Heart right ventricle (tissue), 16 donors: ENCODE measurements around the gene ST3GAL4. TPM values are rescaled to one million over a fixed set of nuclear protein-coding genes. Genes with fewer than 3 reads are reported as not detected.
A peak's percentile ranks its signal among the peaks of the same experiment; 100 is the strongest.

Experiments
- ATAC-seq, 8 donors: fragments of 200-7000 bp; cut with Tn5 transposase; one replicate each; pipeline ENCODE4 v1.9.1; 2020; ENCODE audit warnings: mild to moderate bottlenecking in 8 of 8, moderate library complexity in 8 of 8, moderate number of reproducible peaks in 1 of 8
- DNase-seq, 2 donors: peaks; one replicate each; pipeline ENCODE4 v3.0.0-alpha.2; 2020
- H3K27ac ChIP-seq, 10 donors: fragments of 200-600 bp; sonication (generic) in 2 of 10; one replicate each; pipeline versions ENCODE4 v1.5.0 to v1.8.0; 2020 to 2022; ENCODE audit warnings: mild to moderate bottlenecking in 3 of 10
- H3K27me3 ChIP-seq, 7 donors: fragments of 200-600 bp; one replicate each; pipeline ENCODE4 v1.8.0; 2021 to 2022; ENCODE audit warnings: mild to moderate bottlenecking in 2 of 7
- H3K36me3 ChIP-seq, 9 donors: fragments of 200-600 bp; sonication (generic) in 1 of 9; one replicate each; pipeline versions ENCODE4 v1.5.0 to v1.8.0; 2020 to 2022; ENCODE audit warnings: mild to moderate bottlenecking in 2 of 9
- H3K4me1 ChIP-seq, 9 donors: fragments of 200-600 bp; sonication (generic) in 1 of 9; one replicate each; pipeline versions ENCODE4 v1.5.0 to v1.8.0; 2020 to 2022; ENCODE audit warnings: mild to moderate bottlenecking in 4 of 9
- H3K4me3 ChIP-seq, 10 donors: fragments of 200-600 bp; sonication (generic) in 2 of 10; one replicate each; pipeline versions ENCODE4 v1.5.0 to v1.8.0; 2020 to 2022; ENCODE audit warnings: mild to moderate bottlenecking in 7 of 10, moderate library complexity in 2 of 10
- H3K9me3 ChIP-seq, 11 donors: fragments of 200-600 bp in 10 of 11; sonication (generic) in 2 of 11; one replicate each; pipeline versions ENCODE4 v1.5.0 to v1.8.0; 2013 to 2022; ENCODE audit warnings: mild to moderate bottlenecking in 2 of 11, control low read depth in 1 of 11, moderate library complexity in 1 of 11
- WGBS, 2 donors: extraction: QIAGEN DNeasy Blood & Tissue Kit; methylation state at CpG; one replicate each; pipeline ENCODE4 v1.1.7; 2013; ENCODE audit warnings: inconsistent platforms in 1 of 2; 5-methylcytosine and 5-hydroxymethylcytosine counted together
- intact Hi-C, 10 donors: fragments of 100-400 bp; cut with DNase I; formaldehyde crosslinking; loops; one replicate each; pipeline versions ENCODE4 v1.11.1 to v1.14.2; 2022
- polyA plus RNA-seq, 2 donors: library from polyadenylated mRNA; stranded (reverse); fragments of 200-250 nt; gene quantifications; one replicate each; pipeline ENCODE4 v1.2.3, GENCODE V29; 2013
- total RNA-seq, 10 donors: library from RNA; stranded (reverse); fragmentation: NEBNext Ultra II Directional in 3 of 10; extraction: Animal tissue kit (Norgen Biotek cat#: 25700) in 3 of 10; gene quantifications; one replicate each; pipeline versions ENCODE4 v1.2.1 to v1.2.4, GENCODE V29; 2021 to 2023
- TF ChIP-seq, protein P1 (sequence below), 9 donors: fragments of 200-600 bp; sonication (generic) in 2 of 9; IDR thresholded peaks; one replicate each; pipeline versions ENCODE4 v1.5.0 to v1.8.0; 2021 to 2022; ENCODE audit warnings: antibody characterized with exemption in 9 of 9, mild to moderate bottlenecking in 5 of 9, moderate library complexity in 1 of 9
- donor health status: Arrhythmogenic right ventricular cardiomyopathy.
- donor health status: ischemic (EF 13 %, LVEDD 7.1; RV severe dilation, severe dysfunction).
- donor health status: healthy with polysubstance abuse.
- donor health status: DM: no; HTN: yes; CAD: no.
- donor health status: DM: no; HTN: no; CAD: no.
- donor health status: ischemic (EF 25% LVEDD 6.9; RV normal size, moderate dysfunction).
- donor health status: ischemic (EF 25% LVEDD 5.7; RV mildly dilated, moderate dysfunction).
- donor health status: healthy.
- donor health status: DM: yes; HTN: yes; CAD: no.
- donor health status: Ischemic cardiomyopathy.
- donor health status: ischemic (EF 35%, LVEDD 5.7; RV mildly dilated, moderate dysfunction).
- donor health status: nonischemic (EF 11% LVEDD 7.7; RV severe dilation, severe dysfunction).
- donor health status: DM: yes; HTN: yes; CAD: no.
- donor health status: PGD.
- donor health status: ischemic (EF 29% LVEDD 5.4; RV normal size, mild dysfunction).
- donor health status: nonischemic (EF 23%, LVEDD 6.1; RV moderate dilation, normal function).

Gene ST3GAL4
- total and polyA plus RNA-seq, 12 donors, result 24.8 to 98.2 (median 44.8) TPM

DNA sequence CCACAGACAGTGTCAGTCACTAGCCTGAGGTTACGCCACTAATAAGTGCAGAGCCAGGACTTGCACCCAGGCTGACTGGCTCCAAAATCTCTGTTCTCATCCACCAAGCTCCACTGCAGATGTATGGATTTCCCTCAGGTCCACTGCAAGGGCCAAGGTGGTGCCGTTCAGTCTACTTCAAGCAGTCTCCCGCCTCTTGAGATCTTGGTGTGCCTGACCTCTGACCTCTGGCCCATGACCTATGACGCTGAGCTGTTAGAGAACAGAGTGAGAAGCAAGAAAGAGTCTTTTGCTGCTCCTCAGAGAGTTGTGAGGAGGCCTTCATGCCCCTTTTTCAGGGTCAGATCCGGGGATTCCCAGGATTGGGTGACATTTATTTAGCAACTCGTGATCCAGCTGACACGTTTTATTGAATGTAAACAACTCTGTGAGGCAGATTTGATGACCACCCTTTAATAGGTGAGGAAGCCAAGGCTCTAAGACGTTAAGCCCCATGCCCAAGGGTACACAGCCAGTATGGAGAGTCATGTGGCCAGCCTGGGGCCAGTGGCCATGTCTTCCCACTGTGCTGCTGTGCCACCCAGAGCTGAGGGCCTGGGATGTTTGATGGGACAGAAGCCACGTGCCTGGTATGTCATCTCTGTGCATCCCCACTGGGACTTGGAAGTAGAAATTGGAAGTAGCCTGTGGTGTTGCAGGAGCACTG, 26.4 kb upstream of the ST3GAL4 start:
- Histone ChIP-seq H3K4me1 (peaks cover 0 to 17% (median 12%) of the 10 kb centered on the region in 9 donors), H3K36me3 (peaks cover 0 to 19% (median 0%) of the 10 kb centered on the region in 9 donors), H3K27ac (no peak overlapping the region), H3K4me3 (no peak overlapping the region), H3K9me3 (no peaks in the 10 kb centered on the region), H3K27me3 (no peaks in the 10 kb centered on the region)
- ATAC-seq (no peak), DNase-seq (no peak)
- TF ChIP-seq, protein P1, sequence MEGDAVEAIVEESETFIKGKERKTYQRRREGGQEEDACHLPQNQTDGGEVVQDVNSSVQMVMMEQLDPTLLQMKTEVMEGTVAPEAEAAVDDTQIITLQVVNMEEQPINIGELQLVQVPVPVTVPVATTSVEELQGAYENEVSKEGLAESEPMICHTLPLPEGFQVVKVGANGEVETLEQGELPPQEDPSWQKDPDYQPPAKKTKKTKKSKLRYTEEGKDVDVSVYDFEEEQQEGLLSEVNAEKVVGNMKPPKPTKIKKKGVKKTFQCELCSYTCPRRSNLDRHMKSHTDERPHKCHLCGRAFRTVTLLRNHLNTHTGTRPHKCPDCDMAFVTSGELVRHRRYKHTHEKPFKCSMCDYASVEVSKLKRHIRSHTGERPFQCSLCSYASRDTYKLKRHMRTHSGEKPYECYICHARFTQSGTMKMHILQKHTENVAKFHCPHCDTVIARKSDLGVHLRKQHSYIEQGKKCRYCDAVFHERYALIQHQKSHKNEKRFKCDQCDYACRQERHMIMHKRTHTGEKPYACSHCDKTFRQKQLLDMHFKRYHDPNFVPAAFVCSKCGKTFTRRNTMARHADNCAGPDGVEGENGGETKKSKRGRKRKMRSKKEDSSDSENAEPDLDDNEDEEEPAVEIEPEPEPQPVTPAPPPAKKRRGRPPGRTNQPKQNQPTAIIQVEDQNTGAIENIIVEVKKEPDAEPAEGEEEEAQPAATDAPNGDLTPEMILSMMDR (IDR thresholded peaks at IDR 0.05), result no peak
- intact Hi-C loops, result no loop called here
- WGBS, 2 donors, result 79 to 83% methylated on average over 9 of the region's 9 CpGs

DNA sequence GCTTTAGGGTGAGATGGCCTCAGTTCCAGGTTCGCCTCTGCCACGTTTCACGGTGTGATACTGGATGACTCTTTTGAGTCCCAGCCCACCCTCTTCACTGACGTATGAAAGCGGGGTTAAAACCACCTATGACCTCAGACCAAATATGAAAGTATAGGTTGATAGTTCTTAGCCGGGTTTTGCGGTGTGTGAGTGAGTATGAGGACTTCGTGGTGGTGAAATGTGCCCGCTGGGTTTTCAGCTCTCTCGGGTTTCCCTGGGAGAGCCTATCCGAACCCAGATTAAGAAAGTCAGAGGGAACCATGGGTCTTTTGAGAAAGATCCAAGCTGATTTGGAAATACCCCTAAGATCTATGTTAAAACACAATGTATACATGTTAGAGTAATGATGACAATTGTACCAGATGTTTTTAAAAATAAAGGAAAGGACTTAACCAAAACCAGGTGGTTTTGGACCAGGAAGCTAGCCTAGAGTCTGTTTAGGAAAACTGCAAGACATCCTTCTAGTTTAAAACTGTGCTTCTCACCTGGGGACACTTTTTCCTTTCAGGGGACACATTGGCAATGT, 25.8 kb upstream of the ST3GAL4 start:
- no peak for DNase-seq
- no peaks in the 10 kb centered on the region for H3K9me3 ChIP-seq
- no peak overlapping the region for H3K4me3 ChIP-seq
- WGBS, 2 donors, result 93 to 95% methylated on average over 11 of the region's 11 CpGs
- peaks cover 0 to 19% (median 15%) of the 10 kb centered on the region in 9 donors for H3K4me1 ChIP-seq
- ATAC-seq, result no peak
- peaks cover 0 to 19% (median 0%) of the 10 kb centered on the region in 9 donors for H3K36me3 ChIP-seq
- no peaks in the 10 kb centered on the region for H3K27me3 ChIP-seq
- intact Hi-C loops, result no loop called here
- H3K27ac ChIP-seq, result no peak overlapping the region
- TF ChIP-seq, protein P1 (IDR thresholded peaks at IDR 0.05), result no peak

DNA sequence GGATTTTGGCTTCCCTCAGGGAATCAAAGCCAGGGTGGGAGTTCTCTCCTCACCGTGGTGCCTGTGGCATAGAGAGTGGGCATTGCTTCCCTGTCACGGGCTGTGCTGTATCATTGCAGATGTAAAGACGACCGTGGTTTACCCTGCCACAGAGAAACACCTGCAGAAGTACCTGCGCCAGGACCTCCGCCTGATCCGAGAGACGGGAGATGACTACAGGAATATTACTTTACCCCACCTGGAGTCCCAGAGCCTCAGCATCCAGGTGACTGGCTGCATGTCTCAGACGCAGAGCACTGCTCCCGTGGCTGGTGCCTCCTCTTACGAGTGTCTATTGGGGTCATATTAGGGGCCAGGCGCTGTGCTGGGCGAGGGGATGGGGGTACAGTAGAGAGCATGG, 24.2 kb upstream of the ST3GAL4 start:
- no peak for DNase-seq
- WGBS, 2 donors, result 97 to 100% methylated on average over 13 of the region's 13 CpGs
- H3K9me3 ChIP-seq, result no peaks in the 10 kb centered on the region
- intact Hi-C loops, result no loop called here
- H3K27ac ChIP-seq, result no peak overlapping the region
- H3K27me3 ChIP-seq, result no peaks in the 10 kb centered on the region
- no peak for ATAC-seq
- peaks cover 4 to 34% (median 30%) of the 10 kb centered on the region in 9 donors for H3K4me1 ChIP-seq
- H3K36me3 ChIP-seq, result peaks cover 0 to 24% (median 0%) of the 10 kb centered on the region in 9 donors
- no peak overlapping the region for H3K4me3 ChIP-seq
- TF ChIP-seq, protein P1 (IDR thresholded peaks at IDR 0.05), result no peak

DNA sequence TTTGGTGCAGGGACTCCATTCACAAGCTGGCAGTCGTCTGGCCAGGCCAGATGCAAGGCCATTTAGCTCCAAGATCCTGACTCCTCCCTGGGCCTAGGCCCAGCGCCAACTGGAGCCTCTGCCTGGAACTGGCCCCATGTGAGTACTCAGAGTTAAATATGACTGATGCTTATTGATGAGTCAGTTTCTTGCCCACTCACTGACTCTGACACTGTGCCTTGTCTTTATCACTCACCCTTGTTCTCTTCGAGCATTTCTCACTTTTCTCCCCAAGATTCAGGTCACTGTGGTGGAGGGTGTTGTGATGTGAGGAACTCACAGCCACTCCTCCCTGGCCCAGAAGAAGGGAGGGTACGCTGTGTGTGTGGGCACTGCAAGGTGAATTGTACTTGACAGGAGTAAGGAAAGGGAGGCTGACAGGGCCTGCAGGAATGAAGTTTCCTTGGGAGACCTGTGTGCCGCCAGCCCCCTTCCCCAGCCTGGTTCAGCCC, 23.2 kb upstream of the ST3GAL4 start:
- Histone ChIP-seq H3K36me3 (peaks cover 0 to 24% (median 0%) of the 10 kb centered on the region in 9 donors), H3K27me3 (no peaks in the 10 kb centered on the region), H3K4me3 (no peak overlapping the region), H3K27ac (peak overlapping the region in 4 of 10 donors; percentile 33 to 67 (median 46)), H3K9me3 (no peaks in the 10 kb centered on the region), H3K4me1 (peaks cover 10 to 44% (median 40%) of the 10 kb centered on the region in 9 donors)
- DNase-seq (peak; percentile 54 to 80), ATAC-seq (peak in 7 of 8 donors; percentile 60 to 86 (median 72))
- WGBS, 2 donors, result 56 to 63% methylated on average over 5 of the region's 5 CpGs
- intact Hi-C loops, result no loop called here
- TF ChIP-seq, protein P1 (IDR thresholded peaks at IDR 0.05), result no peak
